Sigmoid colon (tissue), 4 donors: ENCODE measurements around the gene BMPR1A.
"Not testable (repeated sequence)": the region's sequence is repeated elsewhere in the genome, so short reads cannot be mapped to it uniquely, and the experiment has no call there.

Experiments
- EP300 ChIP-seq, 4 donors: sonication (generic); formaldehyde crosslinking; IDR thresholded peaks; one replicate each; pipeline ENCODE4 v1.6.1; 2017; ENCODE audit warnings: antibody characterized with exemption in 4 of 4
- POLR2A ChIP-seq, 2 donors: fragments of 450-650 bp; IDR thresholded peaks; one replicate each; pipeline ENCODE4 v1.6.1; 2016; ENCODE audit warnings: antibody characterized with exemption in 2 of 2, mild to moderate bottlenecking in 2 of 2, moderate library complexity in 2 of 2
- POLR2AphosphoS5 ChIP-seq, 4 donors: sonication (generic); formaldehyde crosslinking; IDR thresholded peaks; one replicate each; pipeline ENCODE4 v1.6.1; 2017; ENCODE audit warnings: antibody characterized with exemption in 4 of 4
- TF ChIP-seq, protein P1 (sequence below), 4 experiments: fragments of 450-650 bp in 3 of 4; fragments of 200-600 bp in 1 of 4; IDR thresholded peaks; one replicate each; pipeline ENCODE4 v1.5.1; 2016 to 2019; ENCODE audit warnings: antibody characterized with exemption in 4 of 4, mild to moderate bottlenecking in 3 of 4, moderate library complexity in 2 of 4

DNA sequence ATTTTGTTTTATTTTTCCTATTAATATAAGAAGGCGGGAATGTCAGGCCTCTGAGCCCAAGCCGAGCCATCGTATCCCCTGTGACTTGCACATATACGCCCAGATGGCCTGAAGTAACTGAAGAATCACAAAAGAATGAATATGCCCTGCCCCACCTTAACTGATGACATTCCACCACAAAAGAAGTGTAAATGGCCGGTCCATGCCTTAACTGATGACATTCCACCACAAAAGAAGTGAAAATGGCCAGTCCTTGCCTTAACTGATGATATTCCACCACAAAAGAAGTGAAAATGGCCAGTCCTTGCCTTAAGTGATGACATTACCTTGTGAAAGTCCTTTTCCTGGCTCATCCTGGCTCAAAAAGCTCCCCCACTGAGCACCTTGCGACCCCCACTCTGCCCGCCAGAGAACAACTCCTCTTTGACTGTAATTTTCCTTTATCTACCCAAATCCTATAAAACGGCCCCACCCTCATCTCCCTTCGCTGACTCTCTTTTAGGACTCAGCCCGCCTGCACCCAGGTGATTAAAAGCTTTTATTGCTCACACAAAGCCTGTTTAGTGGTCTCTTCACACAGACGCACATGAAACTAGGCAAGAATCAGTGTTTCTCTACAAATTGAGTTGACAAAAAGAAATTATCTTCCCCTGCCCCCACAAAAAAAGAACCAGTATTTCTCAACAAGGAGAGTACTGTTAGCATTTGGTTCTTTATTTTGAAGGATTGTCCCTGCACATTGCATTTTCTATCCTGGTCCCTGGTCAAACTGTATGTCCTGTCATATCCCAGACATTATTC, 108.8 kb downstream of the BMPR1A start:
- TF ChIP-seq, protein P1, sequence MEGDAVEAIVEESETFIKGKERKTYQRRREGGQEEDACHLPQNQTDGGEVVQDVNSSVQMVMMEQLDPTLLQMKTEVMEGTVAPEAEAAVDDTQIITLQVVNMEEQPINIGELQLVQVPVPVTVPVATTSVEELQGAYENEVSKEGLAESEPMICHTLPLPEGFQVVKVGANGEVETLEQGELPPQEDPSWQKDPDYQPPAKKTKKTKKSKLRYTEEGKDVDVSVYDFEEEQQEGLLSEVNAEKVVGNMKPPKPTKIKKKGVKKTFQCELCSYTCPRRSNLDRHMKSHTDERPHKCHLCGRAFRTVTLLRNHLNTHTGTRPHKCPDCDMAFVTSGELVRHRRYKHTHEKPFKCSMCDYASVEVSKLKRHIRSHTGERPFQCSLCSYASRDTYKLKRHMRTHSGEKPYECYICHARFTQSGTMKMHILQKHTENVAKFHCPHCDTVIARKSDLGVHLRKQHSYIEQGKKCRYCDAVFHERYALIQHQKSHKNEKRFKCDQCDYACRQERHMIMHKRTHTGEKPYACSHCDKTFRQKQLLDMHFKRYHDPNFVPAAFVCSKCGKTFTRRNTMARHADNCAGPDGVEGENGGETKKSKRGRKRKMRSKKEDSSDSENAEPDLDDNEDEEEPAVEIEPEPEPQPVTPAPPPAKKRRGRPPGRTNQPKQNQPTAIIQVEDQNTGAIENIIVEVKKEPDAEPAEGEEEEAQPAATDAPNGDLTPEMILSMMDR (IDR thresholded peaks at IDR 0.05): not testable (repeated sequence)
- not testable (repeated sequence) for TF ChIP-seq POLR2A, POLR2AphosphoS5, EP300 (IDR thresholded peaks at IDR 0.05)
